Keratinocyte (primary cell): ENCODE data around the gene CERKL. TPM values are rescaled to one million over a fixed set of nuclear protein-coding genes. Genes with fewer than 3 reads are reported as not detected.

ENCODE experiments used
- DNase-seq: peaks from one replicate; pipeline ENCODE4 v3.0.0-alpha.2; 2011; ENCODE audit warnings: low read depth, missing footprints, low spot score
- FAIRE-seq: peaks from 2 replicates; lab custom pipeline; 2011; peaks lifted over from hg19 to GRCh38; lab: Jason Lieb, UNC
- H2AFZ ChIP-seq: 2 replicates; pipeline ENCODE4 v1.6.0; 2012; ENCODE audit warnings: low read length, control low read depth, inconsistent platforms; ENCODE audit not compliant: control insufficient read depth
- H3K27ac ChIP-seq: 2 replicates; pipeline ENCODE4 v1.5.1; 2011; ENCODE audit warnings: low read length; ENCODE audit not compliant: control insufficient read depth, insufficient read depth
- H3K27me3 ChIP-seq: 3 replicates; pipeline ENCODE4 v1.6.0; 2011; ENCODE audit warnings: low read length; ENCODE audit not compliant: control insufficient read depth, insufficient read depth; ENCODE audit errors: extremely low read depth
- H3K36me3 ChIP-seq, 2 experiments: 2 replicates in 1 of 2; 3 replicates in 1 of 2; pipeline ENCODE4 v1.5.1; 2011; ENCODE audit warnings: low read length in 2 of 2, mild to moderate bottlenecking in 1 of 2; ENCODE audit not compliant: control insufficient read depth in 2 of 2, insufficient read depth in 2 of 2; ENCODE audit errors: extremely low read depth in 1 of 2
- H3K4me1 ChIP-seq: 3 replicates; pipeline ENCODE4 v1.5.1; 2011; ENCODE audit warnings: low read length; ENCODE audit not compliant: control insufficient read depth, insufficient read depth; ENCODE audit errors: extremely low read depth
- H3K4me2 ChIP-seq: 3 replicates; pipeline ENCODE4 v1.6.0; 2011; ENCODE audit warnings: low read depth, low read length; ENCODE audit not compliant: control insufficient read depth, insufficient read depth; ENCODE audit errors: extremely low read depth
- H3K4me3 ChIP-seq, 3 experiments: fragments of 200-600 bp in 1 of 3; sonication (generic) in 1 of 3; 2 replicates in 2 of 3; 3 replicates in 1 of 3; pipeline ENCODE4 v1.5.1; 2011 to 2016; ENCODE audit warnings: low read length in 3 of 3, mild to moderate bottlenecking in 3 of 3, control low read depth in 2 of 3, inconsistent platforms in 1 of 3, low read depth in 1 of 3, mixed read lengths in 1 of 3, mixed run types in 1 of 3, moderate library complexity in 1 of 3; ENCODE audit not compliant: control insufficient read depth in 2 of 3, insufficient read depth in 2 of 3; ENCODE audit errors: extremely low read depth in 1 of 3
- H3K79me2 ChIP-seq: 2 replicates; pipeline ENCODE4 v1.6.0; 2012; ENCODE audit warnings: low read length; ENCODE audit not compliant: control insufficient read depth, insufficient read depth
- H3K9ac ChIP-seq: 3 replicates; pipeline ENCODE4 v1.6.0; 2011; ENCODE audit warnings: low read length; ENCODE audit not compliant: control insufficient read depth, insufficient read depth; ENCODE audit errors: extremely low read depth
- H3K9me1 ChIP-seq: 3 replicates; pipeline ENCODE4 v1.6.0; 2011; ENCODE audit warnings: low read length; ENCODE audit not compliant: control insufficient read depth, insufficient read depth; ENCODE audit errors: extremely low read depth
- H3K9me3 ChIP-seq: 2 replicates; pipeline ENCODE4 v1.5.1; 2012; ENCODE audit warnings: low read depth, low read length; ENCODE audit not compliant: control insufficient read depth
- H4K20me1 ChIP-seq: 3 replicates; pipeline ENCODE4 v1.6.0; 2011; ENCODE audit warnings: low read length; ENCODE audit not compliant: control insufficient read depth, insufficient read depth; ENCODE audit errors: extremely low read depth
- CTCF ChIP-seq, 3 experiments: IDR thresholded peaks in 1 of 3; conservative IDR thresholded peaks in 1 of 3; optimal IDR thresholded peaks in 1 of 3; 2 replicates in 2 of 3; 3 replicates in 1 of 3; pipeline versions ENCODE3 to v1.5.1; 2011; ENCODE audit warnings: low read length in 3 of 3, mild to moderate bottlenecking in 3 of 3, moderate library complexity in 2 of 3, control low read depth in 1 of 3, inconsistent platforms in 1 of 3; ENCODE audit not compliant: insufficient read depth in 2 of 3; ENCODE audit errors: extremely low read depth in 1 of 3
- EZH2 ChIP-seq: IDR thresholded peaks from one replicate; pipeline ENCODE4 v1.6.1; 2012; ENCODE audit warnings: inconsistent platforms, mild to moderate bottlenecking, low read length, moderate library complexity
- dilution Hi-C: fragments of 300-500 bp; cut with MboI; formaldehyde crosslinking; loops from one replicate; pipeline ENCODE4 v1.7.0; 2020; ENCODE audit warnings: low sequenced_read_pairs; ENCODE audit not compliant: extremely low pct_ligation_motif_present
- polyA plus RNA-seq, 5 experiments: library from polyadenylated mRNA; depleted of rRNA in 3 of 5; stranded (reverse) in 3 of 5; stranded (forward) in 1 of 5; unstranded in 1 of 5; fragments of >200 nt; gene quantifications; 1 replicate in 1 of 5; 2 replicates in 3 of 5; 3 replicates in 1 of 5; pipeline versions ENCODE4 v1.2.1 to v1.2.3, GENCODE V29; 2011 to 2012; ENCODE audit warnings: missing spikeins in 2 of 5, low read depth in 1 of 5, low replicate concordance in 1 of 5

CERKL gene
- polyA plus RNA-seq, 1 donor (not counting 4 experiments of a cell fraction or from before 2014, with no cell fraction given), result 0.03 TPM

- Histone ChIP-seq H3K4me1 (no peaks in the 10 kb centered on the region), H3K9me3 (no peaks in the 10 kb centered on the region), H3K4me3 (no peak overlapping the region), H3K9me1 (no peaks in the 10 kb centered on the region), H3K36me3 (no peaks in the 10 kb centered on the region), H4K20me1 (no peaks in the 10 kb centered on the region), H3K27me3 (no peaks in the 10 kb centered on the region), H2AFZ (no peak overlapping the region), H3K9ac (no peak overlapping the region), H3K27ac (no peak overlapping the region), H3K79me2 (no peaks in the 10 kb centered on the region), H3K4me2 (no peak overlapping the region)
- TF ChIP-seq CTCF (optimal IDR thresholded peaks at IDR 0.05 in 1 of 3, IDR thresholded peaks at IDR 0.05 in 1 of 3, conservative IDR thresholded peaks at IDR 0.05 in 1 of 3; ENCODE audit: extremely low read depth in 1 of 3, insufficient read depth in 2 of 3, low read length in 3 of 3), result no peak
- no peak for TF ChIP-seq EZH2
- dilution Hi-C loops, result no loop called here
- no peak for DNase-seq
- FAIRE-seq, result no peak
Observed at GRCh38 chr2:181613241-181613640, 43.7 kb downstream of the CERKL start.

DNA sequence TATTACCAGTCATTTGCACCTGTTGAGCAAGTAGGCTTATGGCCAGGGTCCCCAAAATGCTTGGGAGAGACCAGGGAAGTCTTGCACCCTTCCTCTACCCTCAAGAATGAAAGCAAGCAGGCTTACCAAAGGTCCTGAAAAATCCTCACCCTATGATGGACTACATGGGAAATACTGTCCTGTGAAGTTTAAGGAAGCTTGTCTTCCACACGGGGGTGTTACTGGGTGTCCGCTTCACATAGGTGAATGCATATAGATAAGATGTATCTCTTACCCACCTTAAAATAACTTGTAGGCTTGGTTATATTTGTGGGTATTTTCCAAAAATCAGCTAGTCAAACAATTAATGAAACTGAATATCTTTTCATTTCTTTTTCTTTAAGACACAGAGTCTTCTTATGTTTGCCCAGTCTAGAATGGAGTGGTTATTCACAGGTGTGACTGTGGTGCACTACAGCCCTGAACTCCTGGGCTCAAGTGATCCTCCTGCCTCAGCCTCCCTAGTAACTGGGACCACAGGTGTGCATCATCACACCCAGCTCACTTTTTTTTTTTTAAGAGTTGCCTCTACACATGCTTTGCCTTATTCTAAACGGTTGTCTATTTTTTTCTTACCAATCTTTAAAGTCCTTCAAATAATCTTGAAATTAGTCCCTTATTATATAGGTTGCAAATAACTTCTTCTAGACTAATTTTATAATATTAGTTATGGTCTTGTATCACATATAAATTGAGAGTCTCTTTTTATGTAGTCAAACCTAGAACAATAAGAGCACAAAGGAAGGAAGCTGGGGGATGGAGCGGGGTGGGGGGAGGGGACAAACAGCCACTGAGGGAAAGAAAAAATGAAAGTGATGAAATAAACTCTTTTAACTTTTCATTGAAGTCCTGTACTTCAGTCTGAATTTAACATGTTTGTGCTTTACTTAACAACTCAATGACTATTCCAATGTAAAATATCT lies 49.0 kb downstream of the CERKL start:
- Histone ChIP-seq H3K9ac (no peak overlapping the region), H3K9me3 (no peaks in the 10 kb centered on the region), H2AFZ (no peak overlapping the region), H3K27me3 (no peaks in the 10 kb centered on the region), H3K9me1 (no peaks in the 10 kb centered on the region), H3K4me1 (no peaks in the 10 kb centered on the region), H3K27ac (no peak overlapping the region), H3K4me2 (no peak overlapping the region), H3K36me3 (no peaks in the 10 kb centered on the region), H3K4me3 (no peak overlapping the region), H3K79me2 (no peaks in the 10 kb centered on the region), H4K20me1 (no peaks in the 10 kb centered on the region)
- dilution Hi-C loops, result no loop called here
- FAIRE-seq, result no peak
- no peak for DNase-seq
- TF ChIP-seq CTCF (optimal IDR thresholded peaks at IDR 0.05 in 1 of 3, IDR thresholded peaks at IDR 0.05 in 1 of 3, conservative IDR thresholded peaks at IDR 0.05 in 1 of 3; ENCODE audit: extremely low read depth in 1 of 3, insufficient read depth in 2 of 3, low read length in 3 of 3), result no peak
- no peak for TF ChIP-seq EZH2
